ENCODE results near the gene MBNL1. TPM values are rescaled to one million over a fixed set of nuclear protein-coding genes. Genes with fewer than 3 reads are reported as not detected.

The MBNL1 gene
- total RNA-seq, 3 donors from 2014 or later: 314 to 702 (median 353) TPM

DNA sequence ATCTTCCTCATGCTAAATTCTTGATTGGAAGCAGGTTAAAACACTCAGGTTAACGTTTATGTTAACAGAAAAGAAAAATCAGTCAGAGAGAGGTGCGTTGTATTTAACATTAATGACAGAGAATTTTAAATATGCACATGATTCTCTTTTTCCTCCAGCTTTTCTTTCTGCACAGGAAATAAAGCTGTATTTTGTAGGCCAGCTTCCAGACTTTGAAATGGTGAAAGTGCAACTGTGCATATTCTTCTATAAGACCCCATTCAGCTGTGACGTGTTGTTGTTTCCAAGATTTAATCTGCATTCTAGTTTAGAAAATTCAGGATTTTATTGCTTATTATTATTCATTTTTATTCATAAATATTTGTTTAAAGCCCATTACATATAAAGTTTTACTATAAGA is 11.8 kb downstream of the MBNL1 start:
- H3K4me3 ChIP-seq: no peak overlapping the region
- no peaks in the 10 kb centered on the region for H3K36me3 ChIP-seq
- H3K4me1 ChIP-seq: peaks cover 0 to 20% of the 10 kb centered on the region in 2 donors
- no peaks in the 10 kb centered on the region for H3K27me3 ChIP-seq
- intact Hi-C loops (cut with DNase I; ENCODE audit: low total_unique reads): no loop called here
- no peaks in the 10 kb centered on the region for H3K9me3 ChIP-seq
- TF ChIP-seq POLR2A (IDR thresholded peaks at IDR 0.05): no peak
- peak overlapping the region; percentile 16 to 31 for H3K27ac ChIP-seq
- DNase-seq (ENCODE audit: low spot score in 2 of 2): no peak

DNA sequence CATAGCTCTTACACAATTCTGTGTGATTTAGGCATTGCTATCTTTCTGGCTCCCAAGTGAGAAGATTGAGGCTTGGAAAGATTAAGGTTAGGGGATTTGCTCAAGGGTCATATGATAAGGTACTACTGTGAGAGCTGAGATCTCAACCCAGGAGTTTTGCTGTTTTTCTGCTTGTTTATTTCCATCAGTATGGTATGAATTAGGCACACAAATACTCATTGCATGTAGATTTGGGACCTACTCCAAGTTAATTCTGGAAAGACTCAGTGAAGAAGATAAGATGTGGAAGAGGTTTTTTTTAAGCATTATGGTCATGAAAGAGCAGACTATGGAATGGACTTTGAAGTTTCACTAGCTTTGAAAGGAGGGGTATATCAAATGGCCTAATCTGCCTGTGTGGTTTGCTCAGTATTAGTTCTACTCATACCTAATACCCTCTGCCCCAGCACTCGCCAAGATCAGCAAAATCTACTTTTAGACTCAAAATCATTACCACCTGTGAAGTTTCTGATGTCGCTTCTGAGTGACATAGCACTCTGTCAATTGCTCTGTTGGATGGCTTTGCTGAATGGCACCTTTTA is 12.5 kb downstream of the MBNL1 start:
- peak overlapping the region; percentile 54 to 59 for H3K27ac ChIP-seq
- TF ChIP-seq, protein P1, sequence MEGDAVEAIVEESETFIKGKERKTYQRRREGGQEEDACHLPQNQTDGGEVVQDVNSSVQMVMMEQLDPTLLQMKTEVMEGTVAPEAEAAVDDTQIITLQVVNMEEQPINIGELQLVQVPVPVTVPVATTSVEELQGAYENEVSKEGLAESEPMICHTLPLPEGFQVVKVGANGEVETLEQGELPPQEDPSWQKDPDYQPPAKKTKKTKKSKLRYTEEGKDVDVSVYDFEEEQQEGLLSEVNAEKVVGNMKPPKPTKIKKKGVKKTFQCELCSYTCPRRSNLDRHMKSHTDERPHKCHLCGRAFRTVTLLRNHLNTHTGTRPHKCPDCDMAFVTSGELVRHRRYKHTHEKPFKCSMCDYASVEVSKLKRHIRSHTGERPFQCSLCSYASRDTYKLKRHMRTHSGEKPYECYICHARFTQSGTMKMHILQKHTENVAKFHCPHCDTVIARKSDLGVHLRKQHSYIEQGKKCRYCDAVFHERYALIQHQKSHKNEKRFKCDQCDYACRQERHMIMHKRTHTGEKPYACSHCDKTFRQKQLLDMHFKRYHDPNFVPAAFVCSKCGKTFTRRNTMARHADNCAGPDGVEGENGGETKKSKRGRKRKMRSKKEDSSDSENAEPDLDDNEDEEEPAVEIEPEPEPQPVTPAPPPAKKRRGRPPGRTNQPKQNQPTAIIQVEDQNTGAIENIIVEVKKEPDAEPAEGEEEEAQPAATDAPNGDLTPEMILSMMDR (IDR thresholded peaks at IDR 0.05): no peak
- TF ChIP-seq POLR2AphosphoS5 (IDR thresholded peaks at IDR 0.05) (no peak), POLR2A (IDR thresholded peaks at IDR 0.05) (no peak)
- no peak for DNase-seq (ENCODE audit: low spot score in 2 of 2)
- H3K27me3 ChIP-seq: no peaks in the 10 kb centered on the region
- H3K9me3 ChIP-seq: no peaks in the 10 kb centered on the region
- H3K36me3 ChIP-seq: no peaks in the 10 kb centered on the region
- H3K4me3 ChIP-seq: peak overlapping the region in 1 of 3 donors; percentile 14
- intact Hi-C loops (cut with DNase I; ENCODE audit: low total_unique reads): no loop called here
- peaks cover 0 to 20% of the 10 kb centered on the region in 2 donors for H3K4me1 ChIP-seq

DNA sequence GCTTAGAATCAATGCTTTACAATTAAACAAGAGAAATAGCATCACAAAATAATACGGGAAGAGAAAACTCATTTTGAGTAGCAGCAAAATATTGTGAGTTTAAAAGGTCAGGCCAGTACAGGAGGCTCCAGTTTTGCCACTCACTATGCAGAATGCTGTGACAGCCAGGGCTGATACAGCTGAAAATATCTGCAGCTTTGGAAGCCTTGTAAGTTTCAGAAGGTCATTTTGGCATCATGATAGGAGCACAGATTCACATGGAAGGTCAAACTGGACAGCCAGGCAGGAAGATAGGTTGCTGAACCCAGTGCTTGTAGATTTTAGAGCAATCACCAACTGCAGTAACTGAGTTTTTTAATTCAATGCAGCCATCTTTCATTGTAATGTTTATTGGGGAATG is 14.1 kb downstream of the MBNL1 start:
- Histone ChIP-seq H3K36me3 (no peaks in the 10 kb centered on the region), H3K27me3 (no peaks in the 10 kb centered on the region), H3K4me3 (no peak overlapping the region), H3K9me3 (no peaks in the 10 kb centered on the region), H3K4me1 (peaks cover 0 to 24% of the 10 kb centered on the region in 2 donors), H3K27ac (peak overlapping the region; percentile 65 to 72)
- no peak for DNase-seq (ENCODE audit: low spot score in 2 of 2)
- TF ChIP-seq, protein P1 (IDR thresholded peaks at IDR 0.05): no peak
- TF ChIP-seq POLR2A (IDR thresholded peaks at IDR 0.05) (no peak), POLR2AphosphoS5 (IDR thresholded peaks at IDR 0.05) (no peak)
- intact Hi-C loops (cut with DNase I; ENCODE audit: low total_unique reads): no loop called here

DNA sequence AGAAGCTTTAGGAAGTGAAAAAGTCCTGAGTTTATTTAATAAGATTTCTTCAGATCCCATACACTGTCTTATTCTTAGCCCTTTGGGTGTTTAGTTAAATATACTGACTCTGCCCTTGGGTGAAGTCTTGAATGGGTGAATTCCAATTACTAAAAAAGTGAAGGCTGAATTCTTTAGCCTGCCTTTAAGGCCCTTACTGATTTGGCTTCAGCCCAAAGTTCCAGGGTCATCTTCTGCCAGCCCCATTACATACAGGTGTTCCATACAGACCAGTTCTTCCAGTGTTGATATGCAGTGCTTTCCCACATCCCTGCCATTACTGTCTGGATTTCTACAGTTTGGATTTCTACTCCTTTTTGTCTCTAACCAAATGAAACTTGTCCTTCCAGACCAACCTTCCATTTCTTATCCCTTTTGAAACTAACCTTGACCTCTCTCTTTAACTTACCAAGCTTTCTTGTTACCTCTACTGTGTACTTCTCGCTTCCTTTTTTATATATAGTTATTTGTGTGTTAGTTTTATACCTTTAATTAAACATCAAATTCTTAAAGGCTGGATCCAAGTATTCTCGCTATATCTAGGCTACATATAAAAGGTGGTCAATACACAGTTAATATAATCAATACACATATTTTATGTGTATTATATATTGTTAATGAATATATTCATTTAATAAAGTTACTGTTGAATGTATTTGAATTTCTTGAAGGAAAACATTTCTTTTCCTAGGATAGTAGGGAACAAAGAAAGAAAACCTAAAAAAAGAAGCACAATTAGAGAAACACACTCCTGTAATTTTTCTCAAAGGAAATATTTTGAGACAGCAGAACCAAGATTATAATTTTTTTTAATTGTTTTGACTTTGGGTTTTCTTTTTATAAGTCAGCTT is 15.0 kb downstream of the MBNL1 start:
- Histone ChIP-seq H3K27ac (peak overlapping the region; percentile 65 to 72), H3K4me1 (peaks cover 0 to 24% of the 10 kb centered on the region in 2 donors), H3K9me3 (no peaks in the 10 kb centered on the region), H3K27me3 (no peaks in the 10 kb centered on the region), H3K36me3 (no peaks in the 10 kb centered on the region), H3K4me3 (no peak overlapping the region)
- TF ChIP-seq POLR2A (IDR thresholded peaks at IDR 0.05) (no peak), POLR2AphosphoS5 (IDR thresholded peaks at IDR 0.05) (no peak)
- TF ChIP-seq, protein P1 (IDR thresholded peaks at IDR 0.05): no peak
- DNase-seq (ENCODE audit: low spot score in 2 of 2): no peak
- intact Hi-C loops (cut with DNase I; ENCODE audit: low total_unique reads): no loop called here

DNA sequence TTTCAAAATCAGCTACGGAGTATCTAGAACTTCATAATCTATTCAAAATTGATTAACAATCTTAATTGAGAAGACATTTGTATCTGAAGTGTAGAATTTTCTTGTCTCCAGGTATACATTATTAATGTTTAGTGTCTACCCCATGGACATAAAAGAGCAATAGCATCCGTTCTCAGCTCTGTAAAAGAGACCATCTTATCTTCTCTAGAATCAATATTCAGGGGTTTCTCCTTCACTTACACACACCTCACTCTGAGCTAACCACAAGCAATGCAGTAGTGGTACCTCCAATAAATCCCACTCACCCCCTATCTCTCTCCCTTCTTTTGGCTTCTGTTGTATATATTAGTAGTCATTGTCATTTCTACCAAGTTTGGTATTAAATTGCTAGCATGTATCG is 16.2 kb downstream of the MBNL1 start:
- intact Hi-C loops (cut with DNase I; ENCODE audit: low total_unique reads): no loop called here
- Histone ChIP-seq H3K9me3 (no peaks in the 10 kb centered on the region), H3K4me3 (no peak overlapping the region), H3K27ac (peak overlapping the region; percentile 16 to 19), H3K36me3 (no peaks in the 10 kb centered on the region), H3K27me3 (no peaks in the 10 kb centered on the region), H3K4me1 (peaks cover 0 to 24% of the 10 kb centered on the region in 2 donors)
- DNase-seq (ENCODE audit: low spot score in 2 of 2): no peak
- TF ChIP-seq POLR2AphosphoS5 (IDR thresholded peaks at IDR 0.05): no peak

DNA sequence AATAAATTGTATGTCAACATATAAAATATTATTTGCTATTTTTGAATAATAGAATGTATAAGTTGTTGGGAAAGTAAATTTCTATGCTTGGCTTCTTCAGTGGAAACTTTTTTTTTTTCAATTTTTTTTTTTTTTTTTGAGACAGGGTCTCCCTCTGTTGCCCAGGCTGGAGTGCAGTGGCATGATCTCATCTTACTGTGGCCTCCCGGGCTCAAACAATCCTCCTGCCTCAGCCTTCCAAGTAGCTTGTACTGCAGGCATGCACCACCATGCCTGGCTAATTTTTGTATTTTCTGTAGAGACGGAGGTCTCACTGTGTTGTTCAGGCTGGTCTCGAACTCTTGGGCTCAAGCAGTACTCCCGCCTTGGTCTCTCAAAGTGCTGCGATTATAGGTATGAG is 16.8 kb downstream of the MBNL1 start:
- DNase-seq (ENCODE audit: low spot score in 2 of 2): no peak
- intact Hi-C loops (cut with DNase I; ENCODE audit: low total_unique reads): no loop called here
- Histone ChIP-seq H3K36me3 (no peaks in the 10 kb centered on the region), H3K4me1 (peaks cover 0 to 24% of the 10 kb centered on the region in 2 donors), H3K4me3 (no peak overlapping the region), H3K27me3 (no peaks in the 10 kb centered on the region), H3K9me3 (no peaks in the 10 kb centered on the region), H3K27ac (no peak overlapping the region)
- TF ChIP-seq, protein P1 (IDR thresholded peaks at IDR 0.05): no peak
- TF ChIP-seq POLR2AphosphoS5 (IDR thresholded peaks at IDR 0.05) (no peak), POLR2A (IDR thresholded peaks at IDR 0.05) (no peak)

All from breast epithelium (tissue), 4 donors.